Activated CD4-positive, alpha-beta T cell treated with anti-CD3 and anti-CD28 coated beads, Interleukin-2, Interleukin-6, amounts not matched to agents 100 ng/mL and 50 ng/mL, durations not matched to agents 16 hours and 8 hours (primary cell): ENCODE data around the gene MCAT.

Experiments used
- DNase-seq: peaks from one replicate; pipeline ENCODE4 v3.0.0-alpha.2; 2020

The MCAT gene

DNA sequence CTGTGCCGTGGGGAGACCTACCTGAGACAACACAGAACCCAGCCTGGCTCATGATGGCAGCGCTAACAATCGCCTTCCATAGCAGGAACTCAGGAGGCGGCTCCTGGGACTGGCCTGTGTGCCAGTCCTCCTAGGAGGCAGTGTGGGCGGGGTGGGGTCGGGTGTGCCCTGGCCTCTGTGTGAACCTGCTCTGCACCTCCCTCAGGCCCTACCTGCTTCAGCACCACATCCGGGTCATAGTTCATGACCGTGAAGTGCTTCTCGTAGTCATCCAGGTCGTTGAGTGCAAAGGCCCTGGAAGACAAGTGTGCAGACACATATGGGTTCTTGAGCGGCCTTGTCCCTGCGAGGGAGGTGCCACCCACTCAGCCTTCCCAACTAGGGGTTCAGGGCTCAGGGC, 28.4 kb upstream of the MCAT start:
- no peak for DNase-seq

GRCh38 chr22:43171019-43171491, 27.9 kb upstream of the MCAT start:
- DNase-seq = no peak

DNA sequence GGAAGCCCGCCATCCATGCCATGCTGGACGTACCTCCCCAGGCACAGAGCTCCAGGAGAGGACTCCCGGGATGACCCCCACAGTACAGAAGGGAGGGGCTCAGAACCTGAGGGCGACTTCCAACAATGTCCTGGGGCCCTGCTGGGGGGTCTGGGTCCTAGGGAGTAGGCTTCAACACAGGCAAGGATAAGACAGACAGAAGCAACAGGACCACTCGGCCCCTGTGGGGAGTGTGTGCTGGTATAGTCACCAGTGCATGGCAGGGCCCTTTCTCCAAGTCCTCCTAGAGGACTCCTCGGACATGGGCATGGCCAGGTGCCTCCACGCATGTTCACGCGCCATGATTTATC, 26.9 kb upstream of the MCAT start:
- DNase-seq = no peak

GRCh38 chr22:43169310-43170130, 26.3 kb upstream of the MCAT start:
- DNase-seq = no peak

- DNase-seq = no peak
Measured at GRCh38 chr22:43168471-43169309, 25.5 kb upstream of the MCAT start.

DNA sequence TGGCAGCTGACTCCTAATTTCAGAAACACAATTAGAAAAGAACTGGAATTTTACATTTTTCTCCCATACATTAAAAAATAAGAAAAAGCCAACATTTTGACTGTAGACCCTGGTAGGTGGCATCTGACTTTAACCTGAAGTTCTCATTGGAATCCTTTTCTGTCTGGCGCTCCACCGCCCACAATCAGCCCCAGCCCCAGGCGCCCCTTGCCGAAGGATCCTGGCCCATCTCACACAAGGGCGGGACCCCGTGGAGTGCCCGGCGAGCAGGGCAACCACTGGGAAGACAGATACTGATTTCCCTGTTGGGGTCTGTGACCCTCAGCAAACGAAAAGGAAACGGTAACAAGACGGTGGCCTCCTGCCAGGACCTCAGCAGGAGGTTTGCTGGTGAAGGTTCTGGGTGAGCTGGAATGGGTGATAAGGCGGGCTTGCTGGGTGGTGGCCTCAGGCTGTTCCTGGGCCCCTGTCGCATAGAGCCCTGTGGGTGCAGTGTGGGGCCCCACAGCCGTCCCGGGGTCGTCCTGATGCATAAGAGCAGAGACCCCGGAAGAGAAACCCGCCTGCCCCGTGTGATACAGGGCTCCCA, 23.9 kb upstream of the MCAT start:
- DNase-seq = no peak

DNA sequence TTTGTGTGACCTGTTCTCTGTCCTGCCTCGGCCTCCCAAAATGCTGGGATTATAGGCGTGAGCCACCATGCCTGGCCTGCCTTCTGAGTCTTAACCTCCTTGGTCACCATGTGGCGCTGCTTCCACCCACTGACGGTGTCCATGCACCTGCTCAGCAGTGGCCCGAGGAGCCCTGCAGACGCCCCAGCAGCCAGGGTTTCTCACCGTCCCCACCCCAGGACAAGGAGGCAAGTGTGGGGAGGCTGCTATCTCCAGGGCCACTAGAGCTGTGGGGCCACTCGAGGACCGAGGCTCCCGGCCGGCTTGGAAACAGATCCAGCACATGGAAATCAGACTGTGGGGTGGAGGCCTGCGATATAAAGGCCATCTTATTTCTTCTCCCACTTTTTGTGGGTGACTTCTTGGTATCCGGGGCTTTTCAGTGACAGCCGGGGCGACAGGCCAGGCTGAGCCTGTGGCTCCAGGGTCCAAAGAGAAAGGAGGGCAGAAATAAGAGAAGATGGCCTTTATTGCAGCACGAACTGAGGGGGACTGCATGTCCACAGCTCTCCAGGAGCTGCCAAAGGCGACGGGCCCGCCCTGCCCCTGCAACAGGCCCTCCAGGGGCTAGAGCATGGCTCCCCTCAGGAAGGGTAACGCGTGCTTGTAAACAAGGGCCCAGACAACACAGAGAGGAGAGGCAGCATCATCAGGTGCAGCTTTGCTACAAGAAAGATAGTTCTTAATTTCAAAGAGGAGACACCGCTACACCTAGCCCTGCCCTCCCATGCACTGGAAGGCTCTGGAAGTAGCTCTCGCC, 23.1 kb upstream of the MCAT start:
- no peak for DNase-seq

DNA sequence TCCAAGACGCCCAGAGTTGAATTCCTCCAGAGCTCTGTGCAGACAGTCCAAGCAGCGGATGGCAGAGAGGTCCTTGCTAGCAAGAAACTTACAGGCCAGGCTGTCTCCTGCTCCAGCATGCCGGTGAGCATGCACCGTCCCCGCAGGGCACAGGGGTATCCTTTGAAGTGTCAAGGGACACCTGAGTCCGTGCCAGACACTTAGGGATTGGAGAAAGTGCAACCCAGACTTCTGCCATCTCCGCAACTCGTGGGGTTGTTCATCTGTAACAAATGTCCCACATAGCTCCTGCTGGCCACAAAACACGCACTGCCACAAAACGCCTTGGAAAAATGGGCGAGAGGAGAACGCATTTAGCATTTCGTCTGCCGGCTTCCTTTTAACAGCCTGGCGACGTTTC, 21.4 kb upstream of the MCAT start:
- DNase-seq = no peak

DNA sequence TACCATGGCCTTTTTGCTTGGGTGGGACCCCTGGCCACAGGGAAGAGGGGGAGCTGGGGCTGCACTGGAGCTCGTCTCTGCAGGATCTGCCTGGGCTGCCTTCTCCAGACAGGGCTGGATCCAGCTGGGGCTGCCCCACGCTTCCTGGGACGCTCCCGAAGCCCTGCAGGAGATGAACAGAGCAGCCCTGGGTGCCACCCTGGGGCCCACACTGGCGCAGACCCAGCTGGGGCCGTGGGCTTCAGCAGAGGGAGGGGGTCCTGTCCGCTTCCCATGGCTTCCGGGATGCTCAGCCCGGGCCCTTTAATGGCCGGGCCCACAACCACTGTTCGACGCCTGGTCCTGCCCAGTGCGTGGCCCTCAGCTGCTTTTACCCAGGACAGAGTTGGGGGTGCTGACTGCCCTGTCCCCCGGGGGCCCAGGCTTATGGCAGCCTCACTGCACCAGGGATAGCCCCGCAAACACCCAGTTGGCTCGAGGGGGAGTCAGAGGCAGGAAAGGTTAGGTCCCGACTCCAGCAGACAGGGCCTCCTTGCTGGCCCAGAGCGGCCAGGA, 20.1 kb upstream of the MCAT start:
- no peak for DNase-seq

- DNase-seq = no peak
Measured at GRCh38 chr22:43162412-43163150, 19.4 kb upstream of the MCAT start.

DNA sequence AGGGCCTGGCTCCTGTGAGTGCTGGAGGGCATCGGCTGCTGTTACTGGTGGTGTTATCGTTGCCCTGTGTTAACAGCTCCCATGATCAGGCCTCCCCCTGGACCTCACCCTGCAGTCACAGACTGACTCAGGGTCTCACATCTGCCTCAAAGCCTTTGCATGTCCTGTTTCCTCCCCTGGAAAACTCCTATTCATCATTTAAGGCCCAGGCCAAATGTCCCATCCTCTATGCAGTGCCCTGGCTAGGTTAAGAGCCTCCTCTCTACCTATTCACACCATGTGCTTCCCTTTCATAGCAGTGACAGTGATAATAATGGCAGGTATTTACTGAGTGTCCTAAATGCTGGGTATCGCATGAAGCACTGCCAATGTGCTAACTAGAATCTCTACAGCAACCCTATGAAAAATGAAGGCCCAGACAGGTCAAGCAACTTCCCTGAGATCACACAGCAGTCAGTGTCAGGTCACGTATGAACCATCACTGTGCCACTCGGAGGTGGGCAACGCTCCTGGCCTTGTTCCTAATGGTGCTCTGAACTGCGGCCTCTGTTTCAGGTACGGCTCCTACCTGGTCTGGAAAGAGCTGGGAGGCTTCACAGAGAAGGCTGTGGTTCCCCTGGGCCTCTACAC, 17.4 kb upstream of the MCAT start:
- DNase-seq = no peak

GRCh38 chr22:43159484-43160178, 16.4 kb upstream of the MCAT start:
- DNase-seq = no peak

DNA sequence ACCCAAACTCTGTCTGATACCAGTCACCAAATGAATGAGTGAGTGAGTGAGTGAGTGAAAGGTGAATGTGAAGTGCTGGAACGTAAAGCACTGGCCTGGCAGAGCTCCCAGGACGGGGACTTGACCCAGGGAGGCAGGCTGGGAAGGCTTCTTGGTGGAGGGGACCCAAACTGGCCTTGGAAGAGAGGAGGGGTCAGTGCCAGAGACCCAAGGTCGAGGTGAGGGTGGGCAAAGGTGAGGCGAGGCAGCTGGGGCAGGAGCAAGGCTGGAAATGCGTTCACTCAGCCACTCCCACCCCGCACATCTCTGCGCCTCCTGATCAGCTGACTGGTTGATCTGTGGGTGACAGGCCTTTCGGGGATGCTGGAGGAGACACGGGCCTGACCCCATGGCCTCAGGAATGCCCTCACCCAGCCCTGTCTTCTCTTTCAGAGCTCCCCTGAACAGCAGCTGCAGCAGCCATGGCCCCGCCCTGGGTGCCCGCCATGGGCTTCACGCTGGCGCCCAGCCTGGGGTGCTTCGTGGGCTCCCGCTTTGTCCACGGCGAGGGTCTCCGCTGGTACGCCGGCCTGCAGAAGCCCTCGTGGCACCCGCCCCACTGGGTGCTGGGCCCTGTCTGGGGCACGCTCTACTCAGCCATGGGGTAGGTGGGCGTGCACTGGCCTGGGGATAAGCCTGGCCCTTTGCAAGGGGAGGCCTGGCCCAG, 15.7 kb upstream of the MCAT start:
- no peak for DNase-seq

GRCh38 chr22:43157874-43158546, 14.8 kb upstream of the MCAT start:
- DNase-seq = no peak

- DNase-seq = no peak
Measured at GRCh38 chr22:43156413-43156812, 13.2 kb upstream of the MCAT start.

DNA sequence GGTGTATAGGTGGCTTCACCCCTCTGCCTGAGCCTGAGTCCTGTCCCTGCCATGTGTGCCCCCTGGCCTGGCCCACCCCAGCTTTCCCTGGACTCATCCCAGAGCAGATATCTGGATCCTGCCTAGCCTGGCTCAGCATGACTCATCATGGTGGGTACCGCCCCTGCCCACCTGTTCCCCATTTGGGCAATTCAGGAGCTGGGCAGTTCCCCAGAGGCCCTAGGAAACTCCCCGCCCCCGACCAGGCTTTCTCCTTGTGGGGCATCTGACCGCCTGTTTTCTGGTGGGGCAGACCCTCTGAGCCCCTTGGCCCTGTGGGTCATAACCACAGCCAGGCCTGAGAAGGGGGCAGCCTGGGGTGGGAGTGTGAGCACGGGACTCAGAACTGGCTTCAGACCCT, 12.6 kb upstream of the MCAT start:
- no peak for DNase-seq

- DNase-seq = no peak
Measured at GRCh38 chr22:43154887-43155536, 11.8 kb upstream of the MCAT start.

- DNase-seq = no peak
Measured at GRCh38 chr22:43153899-43154298, 10.7 kb upstream of the MCAT start.
